Stomach (tissue), 9 donors: Measurements from ENCODE around the gene DNAJC1. TPM values are rescaled to one million over a fixed set of nuclear protein-coding genes. Genes with fewer than 3 reads are reported as not detected.

Source experiments
- DNase-seq, 2 donors: peaks; one replicate each; pipeline versions ENCODE4 v3.0.0 to v3.0.0-alpha.2; 2013 to 2019
- H3K27ac ChIP-seq, 5 donors: fragments of 200-600 bp in 4 of 5; sonication (generic) in 4 of 5; one replicate each; pipeline ENCODE4 v1.5.1; 2013 to 2019; ENCODE audit warnings: mild to moderate bottlenecking in 1 of 5, moderate library complexity in 1 of 5
- H3K27me3 ChIP-seq, 3 donors: fragments of 200-600 bp; sonication (generic); one replicate each; pipeline ENCODE4 v1.5.1; 2017 to 2019; ENCODE audit warnings: mixed run types in 1 of 3
- H3K36me3 ChIP-seq, 4 donors: fragments of 200-600 bp; sonication (generic); 1 replicate in 3 of 4; 2 replicates in 1 of 4; pipeline ENCODE4 v1.5.1; 2016 to 2019
- H3K4me1 ChIP-seq, 4 donors: fragments of 200-600 bp; sonication (generic); one replicate each; pipeline ENCODE4 v1.5.1; 2016 to 2019
- H3K4me3 ChIP-seq, 4 donors: fragments of 200-600 bp; sonication (generic) in 3 of 4; one replicate each; pipeline ENCODE4 v1.5.1; 2016 to 2019; ENCODE audit warnings: mild to moderate bottlenecking in 1 of 4
- H3K9me3 ChIP-seq, 4 donors: fragments of 200-600 bp; sonication (generic); one replicate each; pipeline ENCODE4 v1.5.1; 2016 to 2019
- EP300 ChIP-seq: sonication (generic); formaldehyde crosslinking; IDR thresholded peaks from one replicate; pipeline ENCODE4 v1.6.1; 2017; ENCODE audit warnings: antibody characterized with exemption
- POLR2A ChIP-seq, 4 donors: fragments of 450-650 bp; IDR thresholded peaks; one replicate each; pipeline ENCODE4 v1.6.1; 2016; ENCODE audit warnings: antibody characterized with exemption in 4 of 4, control low read depth in 2 of 4, mild to moderate bottlenecking in 1 of 4, moderate library complexity in 1 of 4
- POLR2AphosphoS5 ChIP-seq, 3 donors: sonication (generic); formaldehyde crosslinking; IDR thresholded peaks; one replicate each; pipeline ENCODE4 v1.6.1; 2016; ENCODE audit warnings: antibody characterized with exemption in 3 of 3
- WGBS, 5 donors: extraction: QIAGEN DNeasy Blood & Tissue Kit in 3 of 5; methylation state at CpG; one replicate each; pipeline versions ENCODE4 v1.1.5 to v1.1.7; 2013 to 2018; 5-methylcytosine and 5-hydroxymethylcytosine counted together
- intact Hi-C: fragments of 100-400 bp; cut with DNase I; formaldehyde crosslinking; loops from one replicate; pipeline ENCODE4 v1.15.1; 2023; ENCODE audit warnings: low total_unique reads
- polyA plus RNA-seq, 3 donors: library from polyadenylated mRNA; stranded (reverse); fragments of 200-250 nt; gene quantifications; one replicate each; pipeline ENCODE4 v1.2.3, GENCODE V29; 2013
- total RNA-seq, 5 donors: library from RNA; depleted of rRNA; stranded (reverse); fragments of >200 nt; gene quantifications; one replicate each; pipeline versions ENCODE4 v1.1.0 to v1.2.3, GENCODE V29; 2014 to 2016
- TF ChIP-seq, protein P1 (sequence below), 7 experiments: fragments of 450-650 bp in 4 of 7; fragments of 200-600 bp in 3 of 7; sonication (generic) in 3 of 7; IDR thresholded peaks; one replicate each; pipeline ENCODE4 v1.5.1; 2016 to 2019; ENCODE audit warnings: antibody characterized with exemption in 7 of 7, control low read depth in 2 of 7, mild to moderate bottlenecking in 1 of 7
- donor health status: healthy with polysubstance abuse.
- donor health status: Bipolar disorder and iron deficiency.
- donor health status: healthy.

Gene DNAJC1
- total and polyA plus RNA-seq, 8 donors = 16.3 to 344 (median 29.9) TPM

DNA sequence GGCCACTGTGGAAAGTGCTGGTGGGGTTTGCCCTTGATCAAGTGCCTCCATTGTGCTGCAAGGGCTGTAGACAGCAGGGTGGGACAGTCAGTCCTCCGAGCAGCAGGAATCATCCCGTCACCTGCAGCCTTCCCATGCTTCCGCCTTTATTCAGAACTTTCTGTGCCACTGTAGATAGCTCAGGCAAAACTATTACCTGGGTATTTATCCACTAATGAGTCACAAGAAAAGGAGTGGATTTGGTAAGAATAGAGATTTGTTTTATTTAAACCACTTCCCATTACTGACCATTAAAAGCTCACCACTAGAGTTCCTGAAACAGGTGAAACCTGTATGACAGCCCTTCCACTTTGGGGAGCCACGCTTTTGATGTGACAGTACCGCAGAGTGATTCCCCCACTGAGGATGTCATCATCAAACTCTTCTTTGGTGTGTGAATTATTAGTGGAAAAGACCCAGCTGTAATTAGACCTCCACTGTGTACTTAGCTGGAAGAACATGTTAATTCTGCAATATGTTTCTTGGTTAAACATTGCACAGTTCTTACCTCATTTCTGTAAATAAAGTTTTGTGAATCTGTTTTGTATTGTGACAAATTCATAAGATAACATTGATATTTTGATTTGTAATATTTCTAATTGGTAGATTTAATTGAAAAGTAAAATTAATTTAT is 260.7 kb downstream of the DNAJC1 start:
- intact Hi-C loops = no loop called here
- peaks cover 11 to 70% (median 67%) of the 10 kb centered on the region in 4 donors for H3K36me3 ChIP-seq
- TF ChIP-seq EP300 (no peak), POLR2AphosphoS5 (IDR thresholded peaks at IDR 0.05) (no peak), POLR2A (IDR thresholded peaks at IDR 0.05) (no peak)
- TF ChIP-seq, protein P1, sequence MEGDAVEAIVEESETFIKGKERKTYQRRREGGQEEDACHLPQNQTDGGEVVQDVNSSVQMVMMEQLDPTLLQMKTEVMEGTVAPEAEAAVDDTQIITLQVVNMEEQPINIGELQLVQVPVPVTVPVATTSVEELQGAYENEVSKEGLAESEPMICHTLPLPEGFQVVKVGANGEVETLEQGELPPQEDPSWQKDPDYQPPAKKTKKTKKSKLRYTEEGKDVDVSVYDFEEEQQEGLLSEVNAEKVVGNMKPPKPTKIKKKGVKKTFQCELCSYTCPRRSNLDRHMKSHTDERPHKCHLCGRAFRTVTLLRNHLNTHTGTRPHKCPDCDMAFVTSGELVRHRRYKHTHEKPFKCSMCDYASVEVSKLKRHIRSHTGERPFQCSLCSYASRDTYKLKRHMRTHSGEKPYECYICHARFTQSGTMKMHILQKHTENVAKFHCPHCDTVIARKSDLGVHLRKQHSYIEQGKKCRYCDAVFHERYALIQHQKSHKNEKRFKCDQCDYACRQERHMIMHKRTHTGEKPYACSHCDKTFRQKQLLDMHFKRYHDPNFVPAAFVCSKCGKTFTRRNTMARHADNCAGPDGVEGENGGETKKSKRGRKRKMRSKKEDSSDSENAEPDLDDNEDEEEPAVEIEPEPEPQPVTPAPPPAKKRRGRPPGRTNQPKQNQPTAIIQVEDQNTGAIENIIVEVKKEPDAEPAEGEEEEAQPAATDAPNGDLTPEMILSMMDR (IDR thresholded peaks at IDR 0.05) = no peak
- H3K4me1 ChIP-seq = no peaks in the 10 kb centered on the region
- no peaks in the 10 kb centered on the region for H3K27me3 ChIP-seq
- no peaks in the 10 kb centered on the region for H3K9me3 ChIP-seq
- H3K27ac ChIP-seq = no peak overlapping the region
- no peak for DNase-seq
- H3K4me3 ChIP-seq = no peak overlapping the region
- 92 to 98% (median 93%) methylated on average over 5 of the region's 5 CpGs for WGBS, 5 donors

DNA sequence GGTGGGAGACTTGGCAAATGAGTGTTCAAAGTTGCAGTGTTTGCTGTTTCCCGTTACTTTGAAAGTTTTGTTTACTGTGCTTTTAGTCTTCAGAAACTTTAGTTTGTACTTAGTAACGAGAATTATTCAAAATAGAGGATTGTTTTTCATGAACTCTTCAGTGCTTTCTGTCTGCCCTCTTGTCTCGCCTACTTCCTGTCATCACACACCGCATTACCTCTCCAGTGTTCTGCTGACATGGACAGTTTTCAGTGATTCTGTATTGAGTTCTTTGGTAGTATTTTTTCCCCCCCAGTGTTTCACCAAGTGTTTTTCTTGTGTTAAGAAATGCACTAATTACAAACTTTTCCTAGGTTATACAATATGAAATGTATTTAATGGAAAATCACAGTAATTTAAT is 262.5 kb downstream of the DNAJC1 start:
- Histone ChIP-seq H3K4me3 (no peak overlapping the region), H3K36me3 (peaks cover 11 to 89% (median 79%) of the 10 kb centered on the region in 4 donors), H3K9me3 (no peaks in the 10 kb centered on the region), H3K27ac (no peak overlapping the region), H3K4me1 (no peaks in the 10 kb centered on the region), H3K27me3 (no peaks in the 10 kb centered on the region)
- WGBS, 5 donors = 64 to 77% (median 73%) methylated on average over 4 of the region's 4 CpGs
- no peak for DNase-seq
- intact Hi-C loops = no loop called here
- TF ChIP-seq POLR2AphosphoS5 (IDR thresholded peaks at IDR 0.05) (no peak), POLR2A (IDR thresholded peaks at IDR 0.05) (no peak), EP300 (no peak)
- TF ChIP-seq, protein P1 (IDR thresholded peaks at IDR 0.05) = no peak

DNA sequence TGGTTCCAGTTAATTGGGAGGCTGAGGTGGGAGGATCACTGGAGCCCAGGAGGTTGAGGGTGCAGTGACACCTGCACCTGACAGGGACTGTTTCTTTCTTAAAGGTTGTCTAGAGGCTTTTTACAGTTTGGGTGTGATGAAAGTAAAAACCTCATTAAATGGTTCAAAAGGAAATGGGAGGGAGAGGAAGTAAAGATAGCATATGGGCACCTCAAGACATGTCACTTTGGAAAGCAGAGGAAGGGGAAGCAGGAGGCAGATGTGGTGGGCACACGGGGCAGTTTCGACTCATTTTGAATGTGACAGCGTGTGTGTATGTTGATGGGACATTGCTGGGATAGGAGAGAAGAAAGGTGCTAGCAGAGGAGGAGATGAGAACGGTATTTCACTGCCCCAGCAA is 266.4 kb downstream of the DNAJC1 start:
- no peak overlapping the region for H3K27ac ChIP-seq
- H3K36me3 ChIP-seq = peaks cover 6 to 82% (median 69%) of the 10 kb centered on the region in 4 donors
- intact Hi-C loops = loop anchor here (10.0 kb wide), 1 partner anchor 242 kb away; no protein-coding TSS in a partner anchor
- no peaks in the 10 kb centered on the region for H3K27me3 ChIP-seq
- DNase-seq = no peak
- WGBS, 5 donors = 75 to 88% (median 84%) methylated on average over 4 of the region's 4 CpGs
- H3K9me3 ChIP-seq = no peaks in the 10 kb centered on the region
- TF ChIP-seq POLR2AphosphoS5 (IDR thresholded peaks at IDR 0.05) (no peak), EP300 (no peak), POLR2A (IDR thresholded peaks at IDR 0.05) (no peak)
- TF ChIP-seq, protein P1 (IDR thresholded peaks at IDR 0.05) = no peak
- H3K4me3 ChIP-seq = no peak overlapping the region
- peaks cover 0 to 4% (median 1%) of the 10 kb centered on the region in 4 donors for H3K4me1 ChIP-seq

DNA sequence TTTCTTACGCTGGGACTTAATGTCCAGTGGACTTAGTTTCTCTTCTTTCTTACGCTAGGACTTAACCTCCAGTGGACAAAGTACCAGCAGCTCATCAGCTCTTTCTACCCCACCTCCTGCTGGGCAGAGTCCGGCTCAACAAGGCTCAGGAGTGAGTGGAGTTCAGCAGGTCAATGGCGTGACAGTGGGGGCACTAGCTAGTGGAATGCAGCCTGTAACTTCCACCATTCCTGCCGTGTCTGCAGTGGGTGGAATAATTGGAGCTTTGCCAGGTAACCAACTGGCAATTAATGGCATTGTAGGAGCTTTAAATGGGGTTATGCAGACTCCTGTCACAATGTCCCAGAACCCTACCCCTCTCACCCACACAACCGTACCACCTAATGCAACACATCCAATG is 269.8 kb downstream of the DNAJC1 start:
- peaks cover 0 to 10% (median 3%) of the 10 kb centered on the region in 4 donors for H3K4me1 ChIP-seq
- DNase-seq = no peak
- H3K4me3 ChIP-seq = no peak overlapping the region
- no peaks in the 10 kb centered on the region for H3K27me3 ChIP-seq
- peaks cover 6 to 60% (median 41%) of the 10 kb centered on the region in 4 donors for H3K36me3 ChIP-seq
- TF ChIP-seq POLR2AphosphoS5 (IDR thresholded peaks at IDR 0.05) (no peak), EP300 (no peak)
- TF ChIP-seq, protein P1 (IDR thresholded peaks at IDR 0.05) = no peak
- intact Hi-C loops = loop anchor here (10.0 kb wide), 1 partner anchor 239 kb away; no protein-coding TSS in a partner anchor
- H3K27ac ChIP-seq = no peak overlapping the region
- no peaks in the 10 kb centered on the region for H3K9me3 ChIP-seq
- 72 to 85% (median 84%) methylated on average over 6 of the region's 6 CpGs for WGBS, 5 donors
